ENCODE measurements around the gene PRSS3.
"Not testable (repeated sequence)": the region's sequence is repeated elsewhere in the genome, so short reads cannot be mapped to it uniquely, and the experiment has no call there.

PRSS3 gene

DNA sequence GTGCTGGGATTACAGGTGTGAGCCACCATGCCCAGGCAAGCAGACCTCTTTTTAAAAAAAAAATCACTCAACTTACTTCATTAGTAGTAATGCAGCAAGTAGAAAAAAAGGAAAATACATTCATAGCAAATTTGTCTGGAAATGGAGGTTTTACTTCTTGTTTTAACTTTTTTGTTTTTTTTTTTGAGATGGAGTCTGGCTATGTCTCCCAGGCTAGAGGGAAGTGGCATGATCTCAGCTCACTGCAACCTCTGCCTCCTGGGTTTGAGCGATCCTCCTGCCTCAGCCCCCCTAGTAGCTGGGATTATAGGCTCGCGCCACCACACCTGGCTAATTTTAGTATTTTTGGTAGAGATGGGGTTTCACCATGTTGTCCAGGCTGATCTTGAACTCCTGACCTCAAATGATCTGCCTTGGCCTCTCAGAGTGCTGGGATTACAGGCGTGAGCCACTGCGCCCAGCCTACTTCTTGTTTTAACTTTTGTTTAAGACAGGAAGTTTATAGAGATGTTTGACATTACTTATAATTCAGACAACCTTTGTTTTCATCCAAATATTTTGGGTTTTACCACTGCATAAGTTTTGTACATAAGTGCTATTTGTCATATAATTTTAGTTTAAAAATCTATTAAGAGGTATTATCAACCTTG, 48.1 kb downstream of the PRSS3 start:
- DNase-seq (ENCODE audit: low read depth in 2 of 2) = no peak
- TF ChIP-seq, protein P1, sequence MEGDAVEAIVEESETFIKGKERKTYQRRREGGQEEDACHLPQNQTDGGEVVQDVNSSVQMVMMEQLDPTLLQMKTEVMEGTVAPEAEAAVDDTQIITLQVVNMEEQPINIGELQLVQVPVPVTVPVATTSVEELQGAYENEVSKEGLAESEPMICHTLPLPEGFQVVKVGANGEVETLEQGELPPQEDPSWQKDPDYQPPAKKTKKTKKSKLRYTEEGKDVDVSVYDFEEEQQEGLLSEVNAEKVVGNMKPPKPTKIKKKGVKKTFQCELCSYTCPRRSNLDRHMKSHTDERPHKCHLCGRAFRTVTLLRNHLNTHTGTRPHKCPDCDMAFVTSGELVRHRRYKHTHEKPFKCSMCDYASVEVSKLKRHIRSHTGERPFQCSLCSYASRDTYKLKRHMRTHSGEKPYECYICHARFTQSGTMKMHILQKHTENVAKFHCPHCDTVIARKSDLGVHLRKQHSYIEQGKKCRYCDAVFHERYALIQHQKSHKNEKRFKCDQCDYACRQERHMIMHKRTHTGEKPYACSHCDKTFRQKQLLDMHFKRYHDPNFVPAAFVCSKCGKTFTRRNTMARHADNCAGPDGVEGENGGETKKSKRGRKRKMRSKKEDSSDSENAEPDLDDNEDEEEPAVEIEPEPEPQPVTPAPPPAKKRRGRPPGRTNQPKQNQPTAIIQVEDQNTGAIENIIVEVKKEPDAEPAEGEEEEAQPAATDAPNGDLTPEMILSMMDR (IDR thresholded peaks at IDR 0.05; ENCODE audit: low read depth, low read length) = no peak
- no peak overlapping the region for H3K4me3 ChIP-seq (replicated peaks in 1 of 2; ENCODE audit: low read depth in 2 of 2, low read length in 2 of 2)

DNA sequence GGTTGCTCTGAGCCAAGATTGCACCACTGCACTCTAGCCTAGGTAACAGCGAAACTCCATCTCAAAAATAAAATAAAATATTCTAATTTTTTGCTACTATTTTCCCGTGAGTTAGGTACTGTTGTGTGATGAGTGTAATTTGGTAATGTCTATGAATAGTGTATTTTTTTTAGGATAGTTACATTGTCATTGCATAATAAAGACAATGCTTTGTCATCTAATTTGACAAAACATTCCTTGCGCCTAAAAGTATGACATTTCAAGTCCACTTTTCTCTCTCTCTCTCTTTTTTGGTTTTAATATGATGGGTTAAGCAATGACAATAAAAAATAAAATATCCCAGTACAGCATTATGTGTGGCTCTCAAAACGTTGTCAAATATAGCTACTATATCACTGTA, 50.9 kb downstream of the PRSS3 start:
- no peak overlapping the region for H3K4me3 ChIP-seq (replicated peaks in 1 of 2; ENCODE audit: low read depth in 2 of 2, low read length in 2 of 2)
- no peak for DNase-seq (ENCODE audit: low read depth in 2 of 2)
- TF ChIP-seq, protein P1 (IDR thresholded peaks at IDR 0.05; ENCODE audit: low read depth, low read length) = no peak

DNA sequence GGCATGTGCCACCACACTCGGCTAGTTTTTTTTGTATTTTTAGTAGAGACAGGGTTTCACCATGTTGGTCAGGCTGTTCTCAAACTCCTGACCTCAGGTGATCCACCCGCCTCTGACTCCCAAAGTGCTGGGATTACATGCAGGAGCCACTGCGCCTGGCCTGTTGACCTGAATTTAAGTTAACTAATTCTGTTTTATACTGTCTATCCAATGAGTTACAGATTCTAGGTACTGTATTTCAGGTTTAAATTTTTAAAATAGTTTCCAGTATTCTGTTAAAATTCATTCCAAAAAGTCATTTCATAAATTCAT, 52.5 kb downstream of the PRSS3 start:
- not testable (repeated sequence) for DNase-seq (ENCODE audit: low read depth in 2 of 2)

More for the DNA sequence above, 52.5 kb downstream of the PRSS3 start:
- H3K4me3 ChIP-seq (replicated peaks in 1 of 2; ENCODE audit: low read depth in 2 of 2, low read length in 2 of 2) = not testable (repeated sequence)

All from cardiac fibroblast (primary cell).